Psoas muscle (tissue), 8 donors: ENCODE results near the gene RALGAPA2. TPM values are rescaled to one million over a fixed set of nuclear protein-coding genes. Genes with fewer than 3 reads are reported as not detected.

Source experiments
- ATAC-seq, 4 donors: fragments of 200-7000 bp; cut with Tn5 transposase; one replicate each; pipeline ENCODE4 v1.9.1; 2020; ENCODE audit warnings: moderate library complexity in 3 of 4, mild to moderate bottlenecking in 2 of 4
- DNase-seq, 2 donors: peaks; one replicate each; pipeline ENCODE4 v3.0.0-alpha.2; 2020
- H3K27ac ChIP-seq: fragments of 200-600 bp; one replicate; pipeline ENCODE4 v1.8.0; 2022
- H3K27me3 ChIP-seq, 3 donors: fragments of 200-600 bp in 1 of 3; one replicate each; pipeline versions ENCODE4 v1.6.1 to v1.8.0; 2013 to 2022; ENCODE audit warnings: low read length in 2 of 3, mild to moderate bottlenecking in 2 of 3, moderate library complexity in 1 of 3; ENCODE audit not compliant: insufficient read depth in 3 of 3
- H3K36me3 ChIP-seq, 2 donors: fragments of 200-600 bp in 1 of 2; one replicate each; pipeline versions ENCODE4 v1.6.1 to v1.8.0; 2013 to 2022; ENCODE audit warnings: low read depth in 1 of 2, mild to moderate bottlenecking in 1 of 2, moderate library complexity in 1 of 2; ENCODE audit not compliant: insufficient read depth in 1 of 2
- H3K4me1 ChIP-seq: fragments of 200-600 bp; one replicate; pipeline ENCODE4 v1.8.0; 2022
- H3K4me3 ChIP-seq: fragments of 200-600 bp; one replicate; pipeline ENCODE4 v1.8.0; 2022; ENCODE audit warnings: mild to moderate bottlenecking
- H3K9me3 ChIP-seq: fragments of 200-600 bp; one replicate; pipeline ENCODE4 v1.8.0; 2022
- CTCF ChIP-seq: fragments of 200-600 bp; IDR thresholded peaks from one replicate; pipeline ENCODE4 v1.8.0; 2022; ENCODE audit warnings: antibody characterized with exemption
- WGBS, 3 donors: extraction: QIAGEN DNeasy Blood & Tissue Kit; methylation state at CpG; one replicate each; pipeline versions ENCODE4 v1.1.6 to v1.1.7; 2013; 5-methylcytosine and 5-hydroxymethylcytosine counted together
- intact Hi-C, 2 donors: fragments of 100-400 bp; cut with DNase I; formaldehyde crosslinking; loops; one replicate each; pipeline versions ENCODE4 v1.11.0 to v1.14.2; 2022
- polyA plus RNA-seq, 3 donors: library from polyadenylated mRNA; stranded (reverse); fragments of 200-250 nt; gene quantifications; one replicate each; pipeline ENCODE4 v1.2.3, GENCODE V29; 2013
- total RNA-seq, 4 donors: library from RNA; stranded (reverse); fragmentation: NEBNext Ultra II Directional in 2 of 4; extraction: Animal tissue kit (Norgen Biotek cat#: 25700) in 2 of 4; gene quantifications; one replicate each; pipeline versions ENCODE4 v1.2.1 to v1.2.4, GENCODE V29; 2021 to 2023
- donor health status: healthy with polysubstance abuse.
- donor health status: DM: no; HTN: no; CAD: no; lungs with moderate emphysema.
- donor health status: Bipolar disorder and iron deficiency.
- donor health status: healthy.
- donor health status: DM: yes; HTN: yes; CAD: no.
- donor health status: DM: no; HTN: no; CAD: no.
- donor health status: DM: no; HTN: no; CAD: no.
- donor health status: DM: yes; HTN: yes; CAD: no.

RALGAPA2 gene
- total and polyA plus RNA-seq, 7 donors, result 12.2 to 75.5 (median 51.1) TPM

GRCh38 chr20:20593447-20594170 is 118.8 kb downstream of the RALGAPA2 start:
- WGBS, 3 donors, result 61 to 75% (median 65%) methylated on average over 9 of the region's 9 CpGs
- H3K27me3 ChIP-seq, result no peaks in the 10 kb centered on the region
- DNase-seq (no peak), ATAC-seq (peak; percentile 23 to 58 (median 51))
- H3K4me1 ChIP-seq, result no peaks in the 10 kb centered on the region
- H3K36me3 ChIP-seq, result peaks cover 0 to 95% of the 10 kb centered on the region in 2 donors
- TF ChIP-seq CTCF, result no peak
- no peaks in the 10 kb centered on the region for H3K9me3 ChIP-seq
- H3K27ac ChIP-seq, result no peak overlapping the region
- no peak overlapping the region for H3K4me3 ChIP-seq
- intact Hi-C loops, result no loop called here

- Histone ChIP-seq H3K9me3 (no peaks in the 10 kb centered on the region), H3K4me3 (no peak overlapping the region), H3K27me3 (no peaks in the 10 kb centered on the region), H3K4me1 (no peaks in the 10 kb centered on the region), H3K27ac (no peak overlapping the region), H3K36me3 (peaks cover 8 to 100% of the 10 kb centered on the region in 2 donors)
- WGBS, 3 donors, result 94 to 100% (median 95%) methylated on average over 1 of the region's 1 CpG
- DNase-seq (no peak), ATAC-seq (no peak)
- no peak for TF ChIP-seq CTCF
- intact Hi-C loops, result no loop called here
Measured at GRCh38 chr20:20585146-20585545, 127.3 kb downstream of the RALGAPA2 start.

GRCh38 chr20:20582734-20583133 is 129.7 kb downstream of the RALGAPA2 start:
- WGBS, 3 donors, result 97 to 100% (median 98%) methylated on average over 2 of the region's 2 CpGs
- intact Hi-C loops, result no loop called here

GRCh38 chr20:20580139-20580538 is 132.3 kb downstream of the RALGAPA2 start:
- Histone ChIP-seq H3K27me3 (no peaks in the 10 kb centered on the region), H3K4me1 (no peaks in the 10 kb centered on the region), H3K9me3 (no peaks in the 10 kb centered on the region), H3K27ac (no peak overlapping the region), H3K4me3 (no peak overlapping the region), H3K36me3 (peaks cover 13 to 99% of the 10 kb centered on the region in 2 donors)
- intact Hi-C loops, result no loop called here
- 82 to 88% (median 85%) methylated on average over 1 of the region's 1 CpG for WGBS, 3 donors
- no peak for ATAC-seq
- no peak for DNase-seq
- no peak for TF ChIP-seq CTCF

More at GRCh38 chr20:20582734-20583133, 129.7 kb downstream of the RALGAPA2 start:
- Histone ChIP-seq H3K27ac (no peak overlapping the region), H3K4me3 (no peak overlapping the region), H3K4me1 (no peaks in the 10 kb centered on the region), H3K36me3 (peaks cover 12 to 100% of the 10 kb centered on the region in 2 donors), H3K27me3 (no peaks in the 10 kb centered on the region), H3K9me3 (no peaks in the 10 kb centered on the region)
- no peak for TF ChIP-seq CTCF
- ATAC-seq (peak in 1 of 4 donors; percentile 15), DNase-seq (no peak)
